H1 (cell line): ENCODE results near the gene NR1I3. TPM values are rescaled to one million over a fixed set of nuclear protein-coding genes. Genes with fewer than 3 reads are reported as not detected.

ENCODE experiments used
- CTCF ChIA-PET: fragments of 300-600 bp; sonication (Branson Sonifier 250); formaldehyde crosslinking; loops from one replicate; lab custom pipeline; 2021; ENCODE audit not compliant: partially characterized antibody; lab: Charles Lee
- POLR2A ChIA-PET: fragments of 300-600 bp; sonication (Branson Sonifier 250); formaldehyde crosslinking; loops from one replicate; lab custom pipeline; 2021; ENCODE audit warnings: inconsistent platforms; ENCODE audit not compliant: partially characterized antibody; lab: Charles Lee
- DNase-seq, 2 experiments: peaks; one replicate each; pipeline versions ENCODE4 v3.0.0 to v3.0.0-alpha.2; 2010 to 2022; ENCODE audit warnings: low spot score in 2 of 2, low read depth in 1 of 2, mixed read lengths in 1 of 2
- FAIRE-seq: peaks from 2 replicates; lab custom pipeline; 2011; peaks lifted over from hg19 to GRCh38; lab: Jason Lieb, UNC
- H2AFZ ChIP-seq: 2 replicates; pipeline ENCODE4 v1.8.1; 2012; ENCODE audit warnings: low read length, inconsistent platforms
- H2AK5ac ChIP-seq: 2 replicates; pipeline ENCODE4 v1.6.1; 2013; ENCODE audit warnings: low read depth, low read length
- H2BK120ac ChIP-seq: replicated peaks from 2 replicates; pipeline ENCODE3; 2013; ENCODE audit warnings: low read depth, low read length, inconsistent platforms
- H2BK12ac ChIP-seq: 2 replicates; pipeline ENCODE4 v1.6.1; 2013; ENCODE audit warnings: low read depth, low read length
- H2BK15ac ChIP-seq: 2 replicates; pipeline ENCODE4 v1.6.1; 2013; ENCODE audit warnings: low read length
- H2BK20ac ChIP-seq: 2 replicates; pipeline ENCODE4 v1.6.1; 2013; ENCODE audit warnings: low read length
- H2BK5ac ChIP-seq: 2 replicates; pipeline ENCODE4 v1.6.1; 2013; ENCODE audit warnings: low read depth, low read length
- H3K14ac ChIP-seq: 2 replicates; pipeline ENCODE4 v1.6.1; 2013; ENCODE audit warnings: inconsistent platforms; ENCODE audit not compliant: insufficient read length
- H3K18ac ChIP-seq: 2 replicates; pipeline ENCODE4 v1.6.1; 2013; ENCODE audit warnings: low read length; ENCODE audit errors: extremely low read depth
- H3K23ac ChIP-seq: 2 replicates; pipeline ENCODE4 v1.6.1; 2013; ENCODE audit warnings: inconsistent platforms; ENCODE audit not compliant: insufficient read length
- H3K23me2 ChIP-seq: 2 replicates; pipeline ENCODE4 v1.6.1; 2013; ENCODE audit warnings: low read depth, low read length
- H3K27ac ChIP-seq: 2 replicates; pipeline ENCODE4 v1.6.1; 2011; ENCODE audit warnings: low read depth, low read length, inconsistent platforms
- H3K27me3 ChIP-seq, 4 experiments: replicated peaks in 1 of 4; 1 replicate in 1 of 4; 2 replicates in 3 of 4; pipeline versions ENCODE4 v1.6.1 to v1.8.1; 2011 to 2013; ENCODE audit warnings: low read length in 3 of 4, mild to moderate bottlenecking in 3 of 4, inconsistent platforms in 2 of 4, mixed read lengths in 2 of 4, moderate library complexity in 1 of 4; ENCODE audit not compliant: control insufficient read depth in 3 of 4, insufficient read depth in 3 of 4; ENCODE audit errors: extremely low read depth in 1 of 4
- H3K36me3 ChIP-seq, 4 experiments: 2 replicates each; pipeline versions ENCODE4 v1.6.1 to v1.8.1; 2011 to 2013; ENCODE audit warnings: mild to moderate bottlenecking in 4 of 4, low read length in 3 of 4, moderate library complexity in 2 of 4, control low read depth in 1 of 4, inconsistent platforms in 1 of 4; ENCODE audit not compliant: insufficient read depth in 4 of 4, control insufficient read depth in 2 of 4
- H3K4ac ChIP-seq: replicated peaks from 2 replicates; pipeline ENCODE3; 2013; ENCODE audit warnings: low read length, low read depth, mixed read lengths, inconsistent platforms; ENCODE audit not compliant: insufficient read length
- H3K4me1 ChIP-seq, 4 experiments: replicated peaks in 1 of 4; 1 replicate in 1 of 4; 2 replicates in 3 of 4; pipeline versions ENCODE4 v1.6.1 to v1.8.1; 2011 to 2013; ENCODE audit warnings: low read length in 3 of 4, inconsistent platforms in 2 of 4, mixed read lengths in 1 of 4; ENCODE audit not compliant: insufficient read depth in 4 of 4, control insufficient read depth in 3 of 4
- H3K4me2 ChIP-seq, 2 experiments: 2 replicates each; pipeline versions ENCODE4 v1.6.1 to v1.8.1; 2011 to 2013; ENCODE audit warnings: low read depth in 2 of 2, low read length in 2 of 2, control low read depth in 1 of 2, inconsistent platforms in 1 of 2, mild to moderate bottlenecking in 1 of 2; ENCODE audit not compliant: insufficient read depth in 1 of 2
- H3K4me3 ChIP-seq, 4 experiments: fragments of 200-600, 300-600 bp in 1 of 4; sonication (generic), shearing (Covaris generic), sonication (Bioruptor Twin) in 1 of 4; 2 replicates each; pipeline versions ENCODE4 v1.5.1 to v1.8.1; 2011 to 2016; ENCODE audit warnings: low read length in 4 of 4, low read depth in 3 of 4, control low read depth in 2 of 4, inconsistent platforms in 2 of 4, mild to moderate bottlenecking in 2 of 4, mixed read lengths in 1 of 4, moderate library complexity in 1 of 4; ENCODE audit not compliant: insufficient read depth in 2 of 4; ENCODE audit errors: extremely low read depth in 1 of 4
- H3K56ac ChIP-seq: replicated peaks from 2 replicates; pipeline ENCODE3; 2013; ENCODE audit warnings: low read depth, mild to moderate bottlenecking, mixed read lengths, low read length, inconsistent platforms; ENCODE audit not compliant: insufficient read length
- H3K79me1 ChIP-seq: 2 replicates; pipeline ENCODE4 v1.6.1; 2013; ENCODE audit warnings: low read depth, low read length, control low read depth
- H3K79me2 ChIP-seq, 2 experiments: 2 replicates each; pipeline versions ENCODE4 v1.6.1 to v1.8.1; 2012 to 2013; ENCODE audit warnings: low read length in 2 of 2, mild to moderate bottlenecking in 2 of 2, inconsistent platforms in 1 of 2; ENCODE audit not compliant: insufficient read depth in 2 of 2, control insufficient read depth in 1 of 2
- H3K9ac ChIP-seq, 4 experiments: replicated peaks in 1 of 4; 1 replicate in 1 of 4; 2 replicates in 3 of 4; pipeline versions ENCODE4 v1.6.1 to v1.8.1; 2011 to 2013; ENCODE audit warnings: low read depth in 3 of 4, low read length in 3 of 4, control low read depth in 2 of 4, mild to moderate bottlenecking in 2 of 4, moderate library complexity in 2 of 4, inconsistent platforms in 1 of 4; ENCODE audit errors: extremely low read depth in 1 of 4
- H3K9me3 ChIP-seq, 2 experiments: 2 replicates each; pipeline versions ENCODE4 v1.6.1 to v1.8.1; 2012 to 2013; ENCODE audit warnings: mild to moderate bottlenecking in 2 of 2, moderate library complexity in 2 of 2, control low read depth in 1 of 2, inconsistent platforms in 1 of 2, low read depth in 1 of 2, low read length in 1 of 2, mixed read lengths in 1 of 2; ENCODE audit not compliant: insufficient read depth in 2 of 2
- H4K20me1 ChIP-seq, 2 experiments: replicated peaks in 1 of 2; 2 replicates each; pipeline versions ENCODE3 to v1.8.1; 2011 to 2013; ENCODE audit warnings: inconsistent platforms in 2 of 2, low read length in 2 of 2, mild to moderate bottlenecking in 1 of 2; ENCODE audit not compliant: insufficient read depth in 2 of 2, control insufficient read depth in 1 of 2
- H4K5ac ChIP-seq: 2 replicates; pipeline ENCODE4 v1.6.1; 2013; ENCODE audit warnings: low read length, low read depth, mixed read lengths, inconsistent platforms; ENCODE audit not compliant: insufficient read length
- H4K8ac ChIP-seq: 2 replicates; pipeline ENCODE4 v1.8.0; 2013; ENCODE audit warnings: mild to moderate bottlenecking, moderate library complexity, low read length, inconsistent platforms; ENCODE audit not compliant: insufficient read depth; ENCODE audit errors: extremely low read depth
- H4K91ac ChIP-seq: replicated peaks from 2 replicates; pipeline ENCODE3; 2013; ENCODE audit warnings: low read length, mixed read lengths, inconsistent platforms; ENCODE audit not compliant: insufficient read length
- BACH1 ChIP-seq: IDR thresholded peaks from 2 replicates; pipeline ENCODE4 v1.6.1; 2012; ENCODE audit warnings: low read length, improper control_type of control experiment
- CHD2 ChIP-seq: IDR thresholded peaks from 2 replicates; pipeline ENCODE4 v1.6.1; 2012; ENCODE audit warnings: low read length, improper control_type of control experiment
- GTF2F1 ChIP-seq: IDR thresholded peaks from 2 replicates; pipeline ENCODE4 v1.6.1; 2012; ENCODE audit warnings: low read depth, low read length, improper control_type of control experiment, borderline replicate concordance
- PHF8 ChIP-seq: fragments of 200-600 bp; sonication (generic); conservative IDR thresholded peaks from 2 replicates; pipeline ENCODE4 v1.7.1; 2012; ENCODE audit warnings: low read depth, mild to moderate bottlenecking, inconsistent platforms, low read length, moderate library complexity
- POLR2A ChIP-seq, 2 experiments: IDR thresholded peaks; 1 replicate in 1 of 2; 2 replicates in 1 of 2; pipeline ENCODE4 v1.6.1; 2011; ENCODE audit warnings: low read depth in 2 of 2, low read length in 2 of 2, mild to moderate bottlenecking in 2 of 2; ENCODE audit errors: control extremely low read depth in 1 of 2
- RFX5 ChIP-seq: IDR thresholded peaks from 2 replicates; pipeline ENCODE4 v1.6.1; 2011; ENCODE audit warnings: low read depth, low read length, improper control_type of control experiment, borderline replicate concordance
- SAP30 ChIP-seq: fragments of 300-600 bp; sonication (generic); IDR thresholded peaks from 2 replicates; pipeline ENCODE4 v1.7.1; 2012; ENCODE audit warnings: low read length, moderate library complexity, mild to moderate bottlenecking, inconsistent platforms; ENCODE audit not compliant: insufficient read depth, insufficient replicate concordance
- SP1 ChIP-seq: IDR thresholded peaks from 2 replicates; pipeline ENCODE4 v1.6.1; 2011; ENCODE audit warnings: low read depth, low read length
- SP4 ChIP-seq: IDR thresholded peaks from 2 replicates; pipeline ENCODE4 v1.6.1; 2012; ENCODE audit warnings: low read length, inconsistent platforms
- SRF ChIP-seq: IDR thresholded peaks from 2 replicates; pipeline ENCODE4 v1.6.1; 2011; ENCODE audit warnings: mild to moderate bottlenecking, low read depth, low read length, moderate library complexity
- TBP ChIP-seq: IDR thresholded peaks from 2 replicates; pipeline ENCODE4 v1.6.1; 2011; ENCODE audit warnings: low read depth, low read length, improper control_type of control experiment
- WGBS, 2 experiments: shearing (Covaris generic) in 1 of 2; methylation state at CpG; one replicate each; pipeline versions ENCODE4 v1.1.6 to v1.1.7; 2013 to 2015; ENCODE audit warnings: low lambda C conversion rate in 2 of 2, mixed read lengths in 2 of 2, inconsistent platforms in 1 of 2, low coverage in 1 of 2, missing lambda C conversion rate in 1 of 2; ENCODE audit not compliant: insufficient replicate concordance in 2 of 2, insufficient coverage in 1 of 2, insufficient read length in 1 of 2; ENCODE audit errors: extremely low coverage in 1 of 2, missing lambda C conversion rate in 1 of 2; 5-methylcytosine and 5-hydroxymethylcytosine counted together
- polyA plus RNA-seq, 7 experiments: library from polyadenylated mRNA; depleted of rRNA in 3 of 7; stranded (reverse) in 5 of 7; unstranded in 2 of 7; fragments of >200 nt in 5 of 7; fragments of 200-250 nt in 2 of 7; gene quantifications; 1 replicate in 5 of 7; 2 replicates in 1 of 7; 4 replicates in 1 of 7; pipeline versions ENCODE4 v1.2.1 to v1.2.3, GENCODE V29; 2011 to 2013; ENCODE audit warnings: missing spikeins in 2 of 7, mixed read lengths in 2 of 7
- total RNA-seq: library from RNA; stranded (reverse); fragmentation: NEBNext Ultra II Directional; extraction: Animal tissue kit (Norgen Biotek cat#: 25700); gene quantifications from 2 replicates; pipeline ENCODE4 v1.2.1, GENCODE V29; 2021
- TF ChIP-seq, protein P1 (sequence below): IDR thresholded peaks from 2 replicates; pipeline ENCODE4 v1.6.1; 2011; ENCODE audit warnings: low read length, improper control_type of control experiment

NR1I3 gene
- total and polyA plus RNA-seq, 2 of the 8 experiments (the other 6 are each of a cell fraction or from before 2014, with no cell fraction given) = not detected

DNA sequence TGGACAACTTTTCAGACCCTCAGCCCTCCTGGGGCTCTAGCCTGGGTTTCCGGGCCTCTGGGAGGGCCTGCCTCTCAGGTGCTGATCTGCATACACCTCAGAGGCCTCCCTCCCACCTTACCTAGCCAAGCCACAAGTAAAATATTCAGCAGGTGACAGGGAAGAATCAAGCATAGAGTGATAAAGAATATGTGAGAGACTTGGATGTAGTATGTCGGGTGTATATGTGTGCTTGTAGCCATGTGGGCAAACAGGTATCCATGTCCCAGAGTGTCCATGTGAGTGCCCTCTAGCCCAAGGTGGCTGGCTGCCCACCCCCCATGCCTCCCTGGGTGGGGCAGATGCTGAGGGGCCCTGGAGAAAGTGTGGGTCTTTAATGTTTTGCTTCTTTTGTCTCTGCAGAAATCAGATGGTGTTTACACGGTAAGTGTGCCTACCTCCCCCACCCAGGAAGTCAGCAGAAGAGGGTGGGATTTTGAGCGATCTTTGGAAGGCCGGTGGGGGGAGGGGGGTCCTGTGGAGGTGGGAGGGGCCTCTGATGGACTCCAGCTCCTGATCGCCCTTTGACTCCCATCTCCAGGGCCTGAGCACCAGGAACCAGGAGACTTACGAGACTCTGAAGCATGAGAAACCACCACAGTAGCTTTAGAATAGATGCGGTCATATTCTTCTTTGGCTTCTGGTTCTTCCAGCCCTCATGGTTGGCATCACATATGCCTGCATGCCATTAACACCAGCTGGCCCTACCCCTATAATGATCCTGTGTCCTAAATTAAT is 19.5 kb downstream of the NR1I3 start:
- Histone ChIP-seq H3K27me3 (0 out of 7 replicates have a peak, but pooled peaks cover 0 to 2% (median 0%) of the 10 kb centered on the region in 4 experiments), H3K9ac (no peak overlapping the region; a peak in 1 of 7 replicates), H3K23me2 (no peaks in the 10 kb centered on the region), H3K27ac (no peak overlapping the region), H2BK120ac (no peak overlapping the region), H3K4me1 (peaks cover 0 to 13% (median 0%) of the 10 kb centered on the region in 4 experiments; a peak in 3 of 7 replicates), H2BK20ac (no peak overlapping the region), H3K4me2 (peak overlapping the region in 1 of 2 experiments; percentile 8; a peak in 1 of 4 replicates), H4K91ac (peak overlapping the region; percentile 56), H3K4ac (no peak overlapping the region), H3K9me3 (no peaks in the 10 kb centered on the region), H2BK15ac (0 out of 2 replicates have a peak overlapping the region, but pooled peaks have one; percentile 61), H2BK12ac (no peak overlapping the region), H3K36me3 (peaks cover 7 to 11% (median 9%) of the 10 kb centered on the region in 4 experiments; a peak in 7 of 8 replicates), H4K8ac (no peak overlapping the region), H3K4me3 (no peak overlapping the region), H4K5ac (no peak overlapping the region), H3K56ac (no peak overlapping the region), H2AFZ (no peak overlapping the region), H2AK5ac (no peak overlapping the region), H4K20me1 (peaks cover 0 to 2% of the 10 kb centered on the region in 2 experiments), H3K79me2 (no peaks in the 10 kb centered on the region), H3K18ac (no peak overlapping the region), H3K79me1 (no peaks in the 10 kb centered on the region), H3K14ac (no peak overlapping the region), H3K23ac (no peak overlapping the region), H2BK5ac (no peak overlapping the region; the same call in 1 of the 2 replicates)
- CTCF ChIA-PET = interaction anchor here (1.4 to 23.7 kb wide), 8 partner anchors 10 to 164 kb away, joined by 3 to 427 read pairs (median 46); partner anchors contain the start of genes ADAMTS4, NDUFS2 and TOMM40L
- no peak for FAIRE-seq
- no peak for DNase-seq
- POLR2A ChIA-PET = interaction anchor here (1.1 to 9.9 kb wide), 4 partner anchors 11 to 19 kb away, joined by 3 to 82 read pairs (median 4); partner anchors contain the start of genes ADAMTS4 and NDUFS2
- 86% methylated on average over 7 of the region's 8 CpGs; no CpG with 5 or more reads in 1 of the 2 experiments for WGBS, 2 experiments
- no peak for TF ChIP-seq GTF2F1
- no peak for TF ChIP-seq SAP30
- TF ChIP-seq BACH1 = no peak
- no peak for TF ChIP-seq SRF
- TF ChIP-seq, protein P1, sequence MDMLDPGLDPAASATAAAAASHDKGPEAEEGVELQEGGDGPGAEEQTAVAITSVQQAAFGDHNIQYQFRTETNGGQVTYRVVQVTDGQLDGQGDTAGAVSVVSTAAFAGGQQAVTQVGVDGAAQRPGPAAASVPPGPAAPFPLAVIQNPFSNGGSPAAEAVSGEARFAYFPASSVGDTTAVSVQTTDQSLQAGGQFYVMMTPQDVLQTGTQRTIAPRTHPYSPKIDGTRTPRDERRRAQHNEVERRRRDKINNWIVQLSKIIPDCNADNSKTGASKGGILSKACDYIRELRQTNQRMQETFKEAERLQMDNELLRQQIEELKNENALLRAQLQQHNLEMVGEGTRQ = no peak
- TF ChIP-seq CHD2 = no peak
- TF ChIP-seq SP4 = no peak
- no peak for TF ChIP-seq SP1
- no peak for TF ChIP-seq POLR2A (IDR thresholded peaks at IDR 0.05; ENCODE audit: control extremely low read depth in 1 of 2, low read depth in 2 of 2, low read length in 2 of 2)
- no peak for TF ChIP-seq TBP
- no peak for TF ChIP-seq RFX5
- TF ChIP-seq PHF8 = no peak
